Measurements from ENCODE around the gene TSBP1.

- TF ChIP-seq, protein P1, sequence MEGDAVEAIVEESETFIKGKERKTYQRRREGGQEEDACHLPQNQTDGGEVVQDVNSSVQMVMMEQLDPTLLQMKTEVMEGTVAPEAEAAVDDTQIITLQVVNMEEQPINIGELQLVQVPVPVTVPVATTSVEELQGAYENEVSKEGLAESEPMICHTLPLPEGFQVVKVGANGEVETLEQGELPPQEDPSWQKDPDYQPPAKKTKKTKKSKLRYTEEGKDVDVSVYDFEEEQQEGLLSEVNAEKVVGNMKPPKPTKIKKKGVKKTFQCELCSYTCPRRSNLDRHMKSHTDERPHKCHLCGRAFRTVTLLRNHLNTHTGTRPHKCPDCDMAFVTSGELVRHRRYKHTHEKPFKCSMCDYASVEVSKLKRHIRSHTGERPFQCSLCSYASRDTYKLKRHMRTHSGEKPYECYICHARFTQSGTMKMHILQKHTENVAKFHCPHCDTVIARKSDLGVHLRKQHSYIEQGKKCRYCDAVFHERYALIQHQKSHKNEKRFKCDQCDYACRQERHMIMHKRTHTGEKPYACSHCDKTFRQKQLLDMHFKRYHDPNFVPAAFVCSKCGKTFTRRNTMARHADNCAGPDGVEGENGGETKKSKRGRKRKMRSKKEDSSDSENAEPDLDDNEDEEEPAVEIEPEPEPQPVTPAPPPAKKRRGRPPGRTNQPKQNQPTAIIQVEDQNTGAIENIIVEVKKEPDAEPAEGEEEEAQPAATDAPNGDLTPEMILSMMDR (IDR thresholded peaks at IDR 0.05) = no peak
- no peak for TF ChIP-seq POLR2A (IDR thresholded peaks at IDR 0.05)
Measured at GRCh38 chr6:32367644-32368043, 4.1 kb downstream of the TSBP1 start.
